Skin epidermis (tissue), 12 donors: ENCODE results near the gene ZNF609.

Experiments
- H3K27ac ChIP-seq, 21 experiments: fragments of 200-600 bp; sonication (generic) in 11 of 21; one replicate each; pipeline ENCODE4 v1.5.0; 2020; ENCODE audit warnings: mild to moderate bottlenecking in 3 of 21, inconsistent platforms in 2 of 21, moderate library complexity in 2 of 21
- H3K4me3 ChIP-seq, 7 experiments: fragments of 200-600 bp; sonication (generic) in 2 of 7; one replicate each; pipeline ENCODE4 v1.5.0; 2020; ENCODE audit warnings: inconsistent platforms in 2 of 7, mild to moderate bottlenecking in 2 of 7, moderate library complexity in 1 of 7

ZNF609 gene

GRCh38 chr15:64667736-64668161 lies 207.4 kb downstream of the ZNF609 start:
- H3K27ac ChIP-seq = no peak overlapping the region
- H3K4me3 ChIP-seq = no peak overlapping the region

- H3K4me3 ChIP-seq = no peak overlapping the region
- H3K27ac ChIP-seq = no peak overlapping the region
These were observed 213.5 kb downstream of the ZNF609 start for GRCh38 chr15:64673866-64674265.

GRCh38 chr15:64678126-64678819 lies 217.9 kb downstream of the ZNF609 start:
- no peak overlapping the region for H3K4me3 ChIP-seq
- no peak overlapping the region for H3K27ac ChIP-seq

- no peak overlapping the region for H3K27ac ChIP-seq
These were observed 219.7 kb downstream of the ZNF609 start for GRCh38 chr15:64680097-64680496.

GRCh38 chr15:64681424-64682024 lies 221.1 kb downstream of the ZNF609 start:
- H3K4me3 ChIP-seq = no peak overlapping the region
- no peak overlapping the region for H3K27ac ChIP-seq

More at GRCh38 chr15:64680097-64680496, 219.7 kb downstream of the ZNF609 start:
- H3K4me3 ChIP-seq = no peak overlapping the region

- Histone ChIP-seq H3K27ac (no peak overlapping the region), H3K4me3 (no peak overlapping the region)
These were observed 221.9 kb downstream of the ZNF609 start for GRCh38 chr15:64682255-64682654.

- H3K27ac ChIP-seq = peak overlapping the region in 2 of 21 experiments; percentile 14 to 41
These were observed 223.0 kb downstream of the ZNF609 start for GRCh38 chr15:64683378-64683777.

GRCh38 chr15:64685230-64685888 lies 225.0 kb downstream of the ZNF609 start:
- no peak overlapping the region for H3K27ac ChIP-seq
- H3K4me3 ChIP-seq = no peak overlapping the region

More at GRCh38 chr15:64683378-64683777, 223.0 kb downstream of the ZNF609 start:
- no peak overlapping the region for H3K4me3 ChIP-seq

GRCh38 chr15:64686130-64686735 lies 225.9 kb downstream of the ZNF609 start:
- H3K4me3 ChIP-seq = no peak overlapping the region
- no peak overlapping the region for H3K27ac ChIP-seq

GRCh38 chr15:64687172-64687571 lies 226.8 kb downstream of the ZNF609 start:
- Histone ChIP-seq H3K27ac (peak overlapping the region in 5 of 21 experiments; percentile 10 to 58 (median 17)), H3K4me3 (no peak overlapping the region)

GRCh38 chr15:64687688-64688087 lies 227.3 kb downstream of the ZNF609 start:
- H3K4me3 ChIP-seq = no peak overlapping the region
- H3K27ac ChIP-seq = peak overlapping the region in 7 of 21 experiments; percentile 4 to 58 (median 16)

- Histone ChIP-seq H3K4me3 (no peak overlapping the region), H3K27ac (no peak overlapping the region)
These were observed 228.4 kb downstream of the ZNF609 start for GRCh38 chr15:64688770-64689169.

- Histone ChIP-seq H3K4me3 (no peak overlapping the region), H3K27ac (peak overlapping the region in 4 of 21 experiments; percentile 0 to 40 (median 30))
These were observed 229.6 kb downstream of the ZNF609 start for GRCh38 chr15:64690008-64690407.

- no peak overlapping the region for H3K4me3 ChIP-seq
- peak overlapping the region in 13 of 21 experiments; percentile 0 to 72 (median 51) for H3K27ac ChIP-seq
These were observed 230.4 kb downstream of the ZNF609 start for GRCh38 chr15:64690578-64691296.

- peak overlapping the region in 18 of 21 experiments; percentile 14 to 79 (median 58) for H3K27ac ChIP-seq
- H3K4me3 ChIP-seq = no peak overlapping the region
These were observed 231.7 kb downstream of the ZNF609 start for GRCh38 chr15:64691896-64692565.

- Histone ChIP-seq H3K4me3 (no peak overlapping the region), H3K27ac (peak overlapping the region in 18 of 21 experiments; percentile 15 to 79 (median 55))
These were observed 232.8 kb downstream of the ZNF609 start for GRCh38 chr15:64693134-64693533.

GRCh38 chr15:64694816-64695215 lies 234.4 kb downstream of the ZNF609 start:
- Histone ChIP-seq H3K27ac (peak overlapping the region in 17 of 21 experiments; percentile 6 to 79 (median 37)), H3K4me3 (no peak overlapping the region)

- Histone ChIP-seq H3K27ac (peak overlapping the region in 13 of 21 experiments; percentile 6 to 79 (median 30)), H3K4me3 (no peak overlapping the region)
These were observed 235.2 kb downstream of the ZNF609 start for GRCh38 chr15:64695561-64695992.

GRCh38 chr15:64696481-64696880 lies 236.1 kb downstream of the ZNF609 start:
- peak overlapping the region in 8 of 21 experiments; percentile 3 to 79 (median 30) for H3K27ac ChIP-seq

More at GRCh38 chr15:64696481-64696880, 236.1 kb downstream of the ZNF609 start:
- H3K4me3 ChIP-seq = no peak overlapping the region
